Measurements from ENCODE around the gene DEPDC5.

DNA sequence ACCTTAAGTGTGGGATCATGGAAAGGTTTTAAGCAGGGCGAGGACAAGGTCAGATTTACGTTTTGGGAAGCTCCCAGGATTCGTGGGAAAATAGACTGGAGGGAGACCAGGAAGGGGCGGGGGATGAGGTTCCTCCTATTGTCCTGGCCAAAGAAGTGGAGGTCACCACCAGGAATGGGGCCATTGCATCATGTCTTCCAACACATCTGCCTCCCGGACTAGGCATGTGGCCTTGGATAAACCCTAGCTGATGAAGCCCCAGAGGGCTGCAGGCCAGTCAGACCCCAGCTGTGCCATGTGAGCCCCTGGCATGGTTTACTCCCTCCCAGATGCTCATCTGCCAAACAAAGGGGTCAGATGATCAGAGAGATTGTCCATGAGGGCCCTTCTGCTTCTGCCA is 179.0 kb downstream of the DEPDC5 start:
- TF ChIP-seq POLR2A (IDR thresholded peaks at IDR 0.05) (no peak), EP300 (IDR thresholded peaks at IDR 0.05) (no peak), POLR2AphosphoS5 (IDR thresholded peaks at IDR 0.05) (no peak)
- TF ChIP-seq, protein P1, sequence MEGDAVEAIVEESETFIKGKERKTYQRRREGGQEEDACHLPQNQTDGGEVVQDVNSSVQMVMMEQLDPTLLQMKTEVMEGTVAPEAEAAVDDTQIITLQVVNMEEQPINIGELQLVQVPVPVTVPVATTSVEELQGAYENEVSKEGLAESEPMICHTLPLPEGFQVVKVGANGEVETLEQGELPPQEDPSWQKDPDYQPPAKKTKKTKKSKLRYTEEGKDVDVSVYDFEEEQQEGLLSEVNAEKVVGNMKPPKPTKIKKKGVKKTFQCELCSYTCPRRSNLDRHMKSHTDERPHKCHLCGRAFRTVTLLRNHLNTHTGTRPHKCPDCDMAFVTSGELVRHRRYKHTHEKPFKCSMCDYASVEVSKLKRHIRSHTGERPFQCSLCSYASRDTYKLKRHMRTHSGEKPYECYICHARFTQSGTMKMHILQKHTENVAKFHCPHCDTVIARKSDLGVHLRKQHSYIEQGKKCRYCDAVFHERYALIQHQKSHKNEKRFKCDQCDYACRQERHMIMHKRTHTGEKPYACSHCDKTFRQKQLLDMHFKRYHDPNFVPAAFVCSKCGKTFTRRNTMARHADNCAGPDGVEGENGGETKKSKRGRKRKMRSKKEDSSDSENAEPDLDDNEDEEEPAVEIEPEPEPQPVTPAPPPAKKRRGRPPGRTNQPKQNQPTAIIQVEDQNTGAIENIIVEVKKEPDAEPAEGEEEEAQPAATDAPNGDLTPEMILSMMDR (IDR thresholded peaks at IDR 0.05) = no peak

Measured in sigmoid colon (tissue), 4 donors.